Measurements from ENCODE around the gene APBA3.

Gene APBA3

DNA sequence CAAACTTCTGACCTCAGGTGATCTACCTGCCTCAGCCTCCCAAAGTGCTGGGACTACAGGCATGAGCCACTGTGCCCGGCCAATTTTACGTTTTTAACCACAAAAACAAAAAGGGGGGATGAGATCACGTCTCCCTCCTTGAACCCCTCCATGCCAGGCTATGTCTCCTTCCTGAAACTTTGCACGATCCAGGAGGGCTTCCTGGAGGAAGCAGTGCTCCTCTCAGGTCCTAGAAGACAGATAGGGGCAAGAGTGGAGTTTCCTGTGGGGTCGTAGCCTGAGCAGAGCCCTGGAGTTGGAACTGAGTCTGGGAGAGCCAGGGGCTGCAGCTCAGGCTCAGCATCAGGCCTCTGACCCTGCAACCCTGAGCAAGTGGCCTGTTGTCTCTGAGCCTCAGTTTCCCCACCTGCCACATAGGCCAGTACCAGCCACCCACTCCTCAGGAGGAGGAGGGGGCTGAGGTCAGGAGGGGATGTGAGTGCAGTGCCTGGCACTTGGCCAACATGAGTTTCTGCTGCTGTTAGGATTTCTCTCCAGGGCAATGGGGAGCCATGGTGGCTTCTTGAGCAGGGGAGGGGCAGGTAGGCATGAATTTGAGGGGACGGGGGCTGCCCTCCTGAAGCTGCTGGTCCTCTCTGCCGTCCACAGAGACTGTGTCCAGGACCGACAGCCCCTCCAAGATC is 16.0 kb downstream of the APBA3 start:
- no peak for DNase-seq

GRCh38 chr19:3743486-3743885 is 18.0 kb downstream of the APBA3 start:
- no peak for DNase-seq

- no peak for DNase-seq
Measured at GRCh38 chr19:3740431-3740830, 21.1 kb downstream of the APBA3 start.

GRCh38 chr19:3738477-3739220 is 22.8 kb downstream of the APBA3 start:
- no peak for DNase-seq

- DNase-seq: no peak
Measured at GRCh38 chr19:3737487-3738205, 23.8 kb downstream of the APBA3 start.

- no peak for DNase-seq
Measured at GRCh38 chr19:3736106-3736724, 25.3 kb downstream of the APBA3 start.

DNA sequence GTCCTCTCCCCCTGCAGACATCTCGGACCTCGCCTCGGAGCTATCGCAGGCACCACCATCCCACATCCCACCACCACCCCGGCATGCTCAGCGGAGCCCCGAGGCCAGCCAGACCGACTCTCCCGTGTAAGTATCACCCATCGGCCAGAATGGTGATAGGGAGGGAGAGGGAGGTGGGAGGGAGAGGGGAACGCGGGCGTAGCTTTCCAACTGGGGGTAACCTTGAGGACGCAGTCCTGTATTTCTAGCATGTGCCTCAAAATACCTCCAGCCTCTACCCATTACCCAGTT is 27.2 kb downstream of the APBA3 start:
- DNase-seq: no peak

GRCh38 chr19:3733549-3734309 is 27.8 kb downstream of the APBA3 start:
- no peak for DNase-seq

DNA sequence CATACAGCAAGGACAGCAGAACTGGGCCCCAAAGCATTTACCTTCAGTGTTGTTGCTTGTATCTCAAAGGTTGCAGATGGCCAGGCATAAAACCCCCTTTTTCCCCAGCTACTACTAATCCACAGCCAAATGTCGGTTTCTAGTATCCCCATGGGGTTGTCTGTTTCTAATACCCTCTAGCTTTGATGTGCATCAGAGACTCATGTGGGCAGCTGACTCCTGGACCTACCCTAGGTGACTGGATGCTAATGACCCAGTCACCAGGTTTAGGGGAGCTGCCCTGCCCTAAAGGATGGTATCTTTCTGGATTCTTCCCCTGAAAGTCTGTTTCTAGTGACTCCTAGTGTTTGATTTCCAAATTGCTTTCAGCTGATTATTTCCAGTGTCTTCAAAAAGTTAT is 29.4 kb downstream of the APBA3 start:
- DNase-seq: no peak

- no peak for DNase-seq
Measured at GRCh38 chr19:3730457-3730958, 31.0 kb downstream of the APBA3 start.

DNA sequence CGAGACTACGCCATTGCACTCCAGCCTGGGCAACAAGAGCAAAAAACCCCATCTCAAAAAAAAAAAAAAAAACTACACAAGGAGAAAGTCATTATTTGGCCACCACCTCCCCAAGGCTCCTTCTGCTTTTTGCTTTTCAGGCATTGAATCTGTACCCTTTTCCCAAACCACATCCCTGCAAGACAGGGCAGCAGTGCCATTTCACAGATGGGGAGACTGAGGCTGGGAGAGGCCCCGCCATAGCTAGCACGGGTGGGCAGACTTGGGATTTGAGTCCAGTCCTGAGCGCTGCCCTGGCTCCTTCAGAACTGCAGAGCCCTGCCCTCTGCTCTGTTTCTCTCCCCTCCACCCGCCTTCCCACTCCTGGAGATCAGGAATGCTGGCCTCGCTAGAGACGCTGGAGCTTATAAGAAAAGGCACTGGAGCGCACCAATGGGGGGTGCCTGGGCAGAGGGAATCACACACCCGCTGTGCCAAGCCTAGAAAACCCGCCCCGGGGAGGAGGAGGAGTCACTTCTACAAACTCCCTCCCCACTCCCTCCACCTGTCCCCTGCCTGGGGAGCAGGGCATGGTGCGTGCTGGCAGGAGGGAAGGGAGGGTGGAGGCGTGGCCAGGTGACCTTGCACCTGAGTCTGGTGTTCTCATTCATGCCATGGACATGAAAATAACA is 35.7 kb downstream of the APBA3 start:
- no peak for DNase-seq

DNA sequence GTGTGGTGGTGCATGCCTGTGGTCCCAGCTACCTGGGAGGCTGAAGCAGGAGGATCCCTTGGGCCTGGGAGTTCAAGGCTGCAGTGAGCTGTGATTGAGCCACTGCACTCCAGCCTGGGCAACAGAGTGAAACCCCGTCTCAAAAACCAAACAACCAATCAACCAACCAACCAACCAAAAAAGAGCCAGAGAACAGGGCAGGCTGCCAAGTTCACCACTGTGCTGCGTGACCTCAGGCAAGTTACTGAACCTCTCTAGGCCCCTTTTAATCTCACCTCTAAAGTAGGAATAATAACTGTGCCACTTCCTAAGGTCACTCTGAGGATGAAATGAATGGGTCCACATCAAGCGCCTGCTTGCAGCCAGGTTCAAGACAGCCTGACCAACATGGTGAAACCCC is 36.4 kb downstream of the APBA3 start:
- no peak for DNase-seq

DNA sequence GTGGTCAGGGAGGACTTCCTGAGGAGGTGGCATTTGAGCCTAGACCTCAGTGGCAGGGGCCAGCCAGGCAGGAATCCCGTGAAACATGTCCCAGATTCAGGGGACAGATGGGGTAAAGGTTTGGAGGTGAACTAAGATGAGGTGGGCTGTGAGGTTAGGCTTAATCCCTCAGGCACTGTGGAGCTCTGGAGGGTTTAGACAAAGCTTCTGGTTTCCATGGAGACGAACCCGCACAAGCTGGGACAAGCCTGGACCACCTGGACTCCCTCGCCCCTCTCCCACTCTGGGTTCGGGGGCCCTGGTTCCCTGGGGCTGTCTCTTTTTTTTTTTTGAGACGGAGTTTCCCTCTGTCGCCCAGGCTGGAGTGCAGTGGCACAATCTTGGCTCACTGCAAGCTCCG is 37.6 kb downstream of the APBA3 start:
- DNase-seq: no peak

GRCh38 chr19:3723110-3723488 is 38.4 kb downstream of the APBA3 start:
- DNase-seq: no peak

DNA sequence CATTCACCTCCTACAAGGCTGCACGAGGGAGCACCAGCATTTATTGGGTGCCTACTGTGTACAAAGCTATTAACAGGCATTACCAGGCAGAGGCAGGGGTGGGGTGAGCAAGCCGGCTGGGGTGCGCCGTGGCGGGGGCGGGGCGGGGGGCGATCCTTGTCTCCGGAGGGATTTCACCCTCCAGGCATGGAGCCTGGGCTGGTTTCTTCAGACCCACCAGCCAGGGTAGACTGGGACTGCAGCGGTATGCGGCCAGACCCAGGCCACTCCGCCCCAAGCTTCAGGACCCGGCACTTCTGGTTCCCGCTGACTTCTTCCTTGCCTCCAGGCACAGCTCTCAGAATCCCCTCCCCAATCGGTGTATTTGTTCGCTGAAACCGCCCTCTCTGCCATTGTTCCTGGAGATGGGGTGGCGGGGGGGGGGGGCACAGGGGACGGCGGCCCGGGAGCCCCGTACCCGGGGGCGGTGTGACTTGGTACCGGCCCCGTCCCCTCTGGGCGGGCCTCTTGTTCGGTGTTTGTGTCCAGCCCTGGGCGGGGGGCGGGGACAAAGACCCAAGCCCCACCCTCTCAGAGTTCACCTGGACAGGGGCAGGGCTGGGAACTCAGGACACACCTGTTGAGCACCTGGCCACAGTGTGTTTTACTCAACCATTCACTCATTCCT is 38.9 kb downstream of the APBA3 start:
- no peak for DNase-seq

DNA sequence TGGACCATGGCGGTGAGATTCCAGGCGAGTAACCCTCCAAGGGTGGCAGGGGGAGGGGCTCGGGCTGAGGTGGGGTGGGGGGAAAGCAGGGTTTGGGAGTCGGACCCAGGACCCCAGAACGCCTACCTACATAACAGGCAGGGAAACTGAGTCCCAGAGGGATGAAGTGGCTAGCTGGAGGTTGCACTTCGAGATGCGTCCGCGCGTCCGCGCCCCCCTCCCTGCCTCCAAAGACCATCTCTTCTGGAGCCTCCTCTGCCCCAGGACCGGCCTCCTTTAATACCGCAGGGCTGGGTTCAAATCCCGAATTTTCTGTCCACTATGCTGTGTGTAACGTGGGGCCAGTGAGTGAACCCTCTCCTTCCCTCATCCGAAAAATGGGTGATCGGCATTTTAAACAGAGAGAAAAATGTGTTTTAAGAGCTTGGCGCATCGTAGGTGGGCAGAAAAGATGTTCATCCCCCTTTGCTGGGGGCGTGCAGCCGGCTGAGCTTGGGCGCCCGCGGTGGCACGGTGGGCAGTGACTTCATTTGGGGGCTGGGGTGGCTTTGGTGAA is 39.5 kb downstream of the APBA3 start:
- no peak for DNase-seq

DNA sequence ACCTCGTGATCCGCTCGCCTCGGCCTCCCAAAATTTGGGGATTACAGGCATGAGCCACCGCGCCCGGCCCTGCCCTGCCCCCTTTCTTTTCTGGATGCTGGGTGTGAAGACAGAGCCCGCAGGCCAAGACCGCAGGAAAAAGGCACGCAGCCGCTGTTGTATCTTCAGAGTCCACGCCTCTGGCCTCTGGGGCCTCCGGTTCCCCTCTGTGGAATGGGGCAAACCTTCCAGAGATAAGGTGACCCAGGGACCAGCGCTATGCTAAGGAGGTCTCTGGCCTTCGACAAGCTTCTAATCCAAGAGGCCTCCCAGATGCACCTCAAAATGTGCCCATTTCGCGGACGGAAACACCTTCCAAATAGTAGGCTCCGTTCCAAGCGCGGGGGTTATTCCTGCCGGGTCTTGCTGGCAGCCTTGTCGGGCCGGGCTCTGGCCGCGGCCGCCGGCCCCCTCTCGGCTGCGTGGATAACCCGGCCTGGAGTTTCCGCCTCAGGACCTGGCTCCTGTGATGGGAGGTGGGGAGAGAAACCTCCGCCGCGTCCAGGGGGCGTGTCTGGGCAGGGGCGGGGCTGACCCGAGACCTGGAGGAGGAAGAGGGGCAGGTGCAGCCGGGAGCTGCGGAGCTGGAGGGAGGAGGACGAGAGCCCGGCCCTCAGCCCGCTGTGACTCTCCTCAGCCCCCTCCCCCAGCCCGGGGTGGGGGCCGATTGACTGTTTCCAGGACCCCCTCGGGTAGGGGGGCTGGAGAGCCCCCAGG is 40.2 kb downstream of the APBA3 start:
- DNase-seq: peak; percentile 85 to 86

DNA sequence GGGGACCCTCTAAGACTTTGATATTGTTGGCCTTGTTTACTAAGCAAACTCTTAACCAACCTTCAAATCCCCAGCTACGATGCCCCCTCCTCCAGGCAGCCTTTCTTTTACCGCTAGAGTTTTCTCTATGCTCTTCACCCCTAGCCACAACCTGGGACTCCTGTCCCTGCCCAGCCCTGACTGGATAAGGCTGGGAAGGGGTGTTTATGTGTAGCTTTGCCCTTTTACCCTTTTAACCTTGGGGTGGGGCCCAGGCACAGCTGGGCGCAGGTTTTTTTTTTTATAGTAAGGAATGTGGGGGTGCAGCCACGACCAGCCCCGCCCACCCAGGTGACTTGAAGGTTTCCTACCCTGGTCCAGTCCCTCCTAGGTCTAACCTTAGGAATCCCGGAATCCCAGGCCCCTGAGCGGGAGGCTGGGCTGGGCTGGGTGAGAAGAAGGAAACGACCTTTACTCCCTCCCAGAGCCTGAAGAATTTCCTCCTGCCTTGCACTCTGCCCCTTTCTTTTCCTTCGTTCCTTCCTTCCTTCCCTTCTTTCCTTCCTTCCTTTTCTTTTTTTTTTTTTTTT is 41.1 kb downstream of the APBA3 start:
- DNase-seq: no peak

GRCh38 chr19:3719868-3720267 is 41.6 kb downstream of the APBA3 start:
- no peak for DNase-seq

- no peak for DNase-seq
Measured at GRCh38 chr19:3716147-3716668, 45.3 kb downstream of the APBA3 start.
